Midbrain (tissue), 1 donor: ENCODE data around the gene ARMH4.

Experiments
- DNase-seq: peaks from one replicate; lab custom pipeline; 2025; lab: John Stamatoyannopoulos, UW

Gene ARMH4

GRCh38 chr14:57960946-57961785 is 190.8 kb downstream of the ARMH4 start:
- DNase-seq, result no peak

GRCh38 chr14:57957441-57957840 is 194.6 kb downstream of the ARMH4 start:
- no peak for DNase-seq
